DMS114 treated with DMSO at 0.1 percent for 48 hours (cell line): ENCODE results near the gene MARCHF6.
"Not testable (repeated sequence)": the region's sequence is repeated elsewhere in the genome, so short reads cannot be mapped to it uniquely, and the experiment has no call there.

Experiments used
- DNase-seq: peaks from one replicate; lab custom pipeline; 2025; ENCODE audit not compliant: unreplicated experiment; lab: John Stamatoyannopoulos, UW

The MARCHF6 gene

GRCh38 chr5:10375146-10375545 lies 21.7 kb downstream of the MARCHF6 start:
- DNase-seq = not testable (repeated sequence)

- no peak for DNase-seq
Observed at GRCh38 chr5:10376544-10376943, 23.0 kb downstream of the MARCHF6 start.

- no peak for DNase-seq
Observed at GRCh38 chr5:10377081-10377480, 23.6 kb downstream of the MARCHF6 start.

GRCh38 chr5:10381803-10382202 lies 28.3 kb downstream of the MARCHF6 start:
- DNase-seq = no peak

GRCh38 chr5:10384483-10384882 lies 31.0 kb downstream of the MARCHF6 start:
- no peak for DNase-seq

- DNase-seq = no peak
Observed at GRCh38 chr5:10387690-10388089, 34.2 kb downstream of the MARCHF6 start.

- DNase-seq = no peak
Observed at GRCh38 chr5:10391130-10391529, 37.6 kb downstream of the MARCHF6 start.

- not testable (repeated sequence) for DNase-seq
Observed at GRCh38 chr5:10392567-10393328, 39.3 kb downstream of the MARCHF6 start.

GRCh38 chr5:10393491-10393890 lies 40.0 kb downstream of the MARCHF6 start:
- no peak for DNase-seq

- no peak for DNase-seq
Observed at GRCh38 chr5:10396552-10396951, 43.1 kb downstream of the MARCHF6 start.

GRCh38 chr5:10399839-10400238 lies 46.3 kb downstream of the MARCHF6 start:
- no peak for DNase-seq

- no peak for DNase-seq
Observed at GRCh38 chr5:10400411-10400810, 46.9 kb downstream of the MARCHF6 start.

GRCh38 chr5:10400831-10401230 lies 47.3 kb downstream of the MARCHF6 start:
- no peak for DNase-seq

- no peak for DNase-seq
Observed at GRCh38 chr5:10401498-10401897, 48.0 kb downstream of the MARCHF6 start.
